T-helper 2 cell treated with Interferon-gamma antibody and Interleukin-4, amounts not matched to agents 100 ng/mL and 5 ng/mL, for 36 hours (primary cell): ENCODE measurements around the gene TAOK2. TPM values are rescaled to one million over a fixed set of nuclear protein-coding genes. Genes with fewer than 3 reads are reported as not detected.
"Not testable (repeated sequence)": the region's sequence is repeated elsewhere in the genome, so short reads cannot be mapped to it uniquely, and the experiment has no call there.

Experiments used
- intact Hi-C: fragments of 100-400 bp; cut with micrococcal nuclease; formaldehyde crosslinking; loops from one replicate; pipeline ENCODE4 v1.15.1; 2023
- total RNA-seq: library from RNA; stranded (reverse); gene quantifications from 2 replicates; pipeline ENCODE4 v1.2.3, GENCODE V29; 2022

Gene TAOK2
- total RNA-seq, 1 donor from 2014 or later: 45.3 TPM

GRCh38 chr16:30002614-30003346 is 29.1 kb downstream of the TAOK2 start:
- intact Hi-C loops: no loop called here

- intact Hi-C loops: no loop called here
Measured at GRCh38 chr16:30003670-30004423, 30.2 kb downstream of the TAOK2 start.

- intact Hi-C loops: no loop called here
Measured at GRCh38 chr16:30004424-30004776, 30.7 kb downstream of the TAOK2 start.

- intact Hi-C loops: no loop called here
Measured at GRCh38 chr16:30004811-30005242, 31.2 kb downstream of the TAOK2 start.

GRCh38 chr16:30005341-30006094 is 31.9 kb downstream of the TAOK2 start:
- intact Hi-C loops: no loop called here

- intact Hi-C loops: no loop called here
Measured at GRCh38 chr16:30006095-30006473, 32.4 kb downstream of the TAOK2 start.

- intact Hi-C loops: no loop called here
Measured at GRCh38 chr16:30006659-30007377, 33.1 kb downstream of the TAOK2 start.

- intact Hi-C loops: no loop called here
Measured at GRCh38 chr16:30007378-30007895, 33.8 kb downstream of the TAOK2 start.

GRCh38 chr16:30009085-30009862 is 35.6 kb downstream of the TAOK2 start:
- intact Hi-C loops: no loop called here

- intact Hi-C loops: no loop called here
Measured at GRCh38 chr16:30009990-30010843, 36.5 kb downstream of the TAOK2 start.

GRCh38 chr16:30010844-30011713 is 37.4 kb downstream of the TAOK2 start, which contains the start of gene DOC2A:
Gene DOC2A (minus strand): TSS chr16:30011027. CDS start chr16:30010222, 805 bp downstream.
- intact Hi-C loops: no loop called here

GRCh38 chr16:30011714-30012504 is 38.2 kb downstream of the TAOK2 start:
- intact Hi-C loops: no loop called here

GRCh38 chr16:30012598-30012997 is 38.9 kb downstream of the TAOK2 start:
- intact Hi-C loops: not testable (repeated sequence)

- intact Hi-C loops: not testable (repeated sequence)
Measured at GRCh38 chr16:30015450-30015849, 41.8 kb downstream of the TAOK2 start.

- intact Hi-C loops: no loop called here
Measured at GRCh38 chr16:30016555-30017276, 43.0 kb downstream of the TAOK2 start.

GRCh38 chr16:30017277-30017656 is 43.6 kb downstream of the TAOK2 start:
- intact Hi-C loops: no loop called here

GRCh38 chr16:30017937-30018336 is 44.3 kb downstream of the TAOK2 start:
- intact Hi-C loops: not testable (repeated sequence)
